WI38 (cell line): ENCODE results near the gene SMIM9.

Source experiments
- H3K4me3 ChIP-seq: 2 replicates; pipeline ENCODE4 v1.5.1; 2011; ENCODE audit warnings: low read depth, mild to moderate bottlenecking, control low read depth, low read length
- CTCF ChIP-seq: IDR thresholded peaks from 2 replicates; pipeline ENCODE4 v1.5.1; 2012; ENCODE audit warnings: low read depth, mild to moderate bottlenecking, control low read depth, low read length

The SMIM9 gene

DNA sequence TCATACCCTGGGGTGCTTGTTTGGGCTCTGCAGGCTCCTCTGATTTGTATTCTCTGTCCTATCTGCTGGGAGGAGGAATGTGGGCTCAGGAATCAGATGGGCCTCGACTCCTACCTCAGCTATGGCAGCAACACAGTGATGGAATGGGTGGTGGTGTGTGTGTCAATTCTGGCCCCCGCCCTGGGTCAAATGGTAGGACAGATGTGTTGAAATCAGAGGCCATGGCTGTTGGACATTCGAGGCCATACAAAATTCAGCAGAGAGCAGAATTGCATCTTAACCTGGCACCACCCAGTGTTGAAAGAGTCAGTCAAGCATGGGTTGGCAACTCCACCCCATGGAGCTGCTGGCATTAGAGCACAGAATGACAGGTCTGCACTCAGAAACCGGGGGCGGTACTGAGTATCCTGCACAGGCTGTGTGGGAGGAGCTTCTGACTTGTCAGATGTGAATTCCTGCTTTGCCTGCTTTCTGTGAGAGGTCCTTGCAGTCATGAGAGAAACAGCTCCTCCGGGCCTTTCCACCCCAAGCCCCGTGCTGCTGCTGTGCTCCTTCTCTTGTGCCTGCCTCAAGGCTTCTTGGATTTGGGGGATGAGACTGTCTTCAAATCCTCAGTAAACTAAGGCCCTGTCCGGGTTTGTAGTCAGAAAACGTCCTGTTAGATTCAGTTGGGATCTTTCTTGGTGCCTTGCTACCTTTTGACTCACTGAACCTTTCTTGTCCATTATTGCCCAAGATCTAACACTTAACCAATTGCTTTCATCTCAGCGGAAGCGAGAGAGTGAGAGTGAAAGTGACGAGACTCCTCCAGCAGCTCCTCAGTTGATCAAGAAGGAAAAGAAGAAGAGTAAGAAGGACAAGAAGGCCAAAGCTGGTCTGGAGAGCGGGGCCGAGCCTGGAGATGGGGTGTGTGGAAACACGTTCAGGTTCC is 58.8 kb downstream of the SMIM9 start:
- TF ChIP-seq CTCF: no peak
- H3K4me3 ChIP-seq: no peak overlapping the region

- TF ChIP-seq CTCF: no peak
- H3K4me3 ChIP-seq: no peak overlapping the region
These were observed 59.8 kb downstream of the SMIM9 start for GRCh38 chrX:154774622-154775021.
